ACHN (cell line): ENCODE data around the gene APOBEC3A.

ENCODE experiments used
- DNase-seq: peaks from one replicate; pipeline ENCODE4 v3.0.0-alpha.2; 2015
- in situ Hi-C: cut with HindIII; loops from 2 replicates; pipeline ENCODE4 v1.10.0; 2017; ENCODE audit warnings: low sequenced_read_pairs, low pct_ligation_motif_present, low pct_unique_long_range_greater_than_20kb

The APOBEC3A gene

DNA sequence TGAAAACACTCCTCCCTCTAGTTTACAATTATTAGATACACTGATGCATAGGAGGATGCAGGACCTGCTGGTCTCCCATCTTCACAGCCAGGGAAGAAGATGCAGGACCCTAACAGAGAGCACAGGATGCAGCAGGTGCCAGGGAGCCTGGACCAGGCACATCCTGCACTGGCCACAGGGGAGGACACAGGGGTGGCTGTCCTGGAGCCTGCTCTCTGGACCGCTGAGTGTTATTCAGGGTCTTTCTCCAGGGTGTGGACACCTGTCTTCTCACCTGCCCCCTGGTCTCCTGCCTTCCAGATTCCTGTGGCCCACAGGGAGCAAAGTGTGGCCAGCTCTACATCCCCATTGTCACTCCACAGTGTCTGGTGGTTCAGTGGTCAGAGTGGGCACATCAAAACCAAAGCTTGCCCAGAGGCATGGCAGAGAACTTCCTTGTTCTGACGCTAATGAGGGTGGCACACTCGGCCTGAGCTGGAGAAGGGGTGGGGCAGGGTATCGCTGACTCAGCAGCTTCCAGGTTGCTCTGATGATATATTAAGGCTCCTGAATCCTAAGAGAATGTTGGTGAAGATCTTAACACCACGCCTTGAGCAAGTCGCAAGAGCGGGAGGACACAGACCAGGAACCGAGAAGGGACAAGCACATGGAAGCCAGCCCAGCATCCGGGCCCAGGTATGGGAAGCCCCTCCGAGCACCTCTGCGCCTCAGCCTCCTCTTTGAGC lies at the start of gene APOBEC3A:
APOBEC3A (plus strand) TSS at position 564 of the 725 bp plus-strand sequence; CDS start at position 647, 83 bp downstream.
- in situ Hi-C loops: no loop called here
- DNase-seq: no peak

- in situ Hi-C loops: no loop called here
- DNase-seq: no peak
Observed at GRCh38 chr22:38907767-38908166, 49.6 kb upstream of the APOBEC3A start.

DNA sequence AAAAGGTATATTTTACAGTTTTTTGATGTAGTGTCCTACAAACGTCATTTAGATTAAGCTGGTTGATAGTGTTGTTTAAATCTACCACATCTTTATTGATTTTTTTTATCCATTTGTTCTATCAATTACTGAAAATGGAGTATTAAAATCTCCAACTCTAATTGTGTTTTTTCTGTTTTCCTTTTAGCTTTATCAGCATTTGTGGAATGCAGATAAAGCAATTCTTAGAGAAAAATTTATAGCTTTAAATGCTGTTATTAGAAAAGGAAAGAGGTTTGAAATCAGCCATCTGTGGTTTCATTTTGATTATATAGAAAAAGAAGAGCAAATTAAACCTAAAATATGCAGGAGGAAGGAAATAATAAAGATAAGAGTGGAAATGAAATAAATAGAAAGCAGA lies 46.0 kb upstream of the APOBEC3A start:
- in situ Hi-C loops: no loop called here
- no peak for DNase-seq

- DNase-seq: no peak
- in situ Hi-C loops: no loop called here
Observed at GRCh38 chr22:38919631-38920190, 37.7 kb upstream of the APOBEC3A start.

GRCh38 chr22:38921120-38921519 lies 36.3 kb upstream of the APOBEC3A start:
- in situ Hi-C loops: no loop called here
- DNase-seq: no peak

- in situ Hi-C loops: no loop called here
- no peak for DNase-seq
Observed at GRCh38 chr22:38921806-38922205, 35.6 kb upstream of the APOBEC3A start.

- in situ Hi-C loops: no loop called here
- peak; percentile 95 for DNase-seq
Observed at GRCh38 chr22:38923463-38924346, 33.7 kb upstream of the APOBEC3A start.

DNA sequence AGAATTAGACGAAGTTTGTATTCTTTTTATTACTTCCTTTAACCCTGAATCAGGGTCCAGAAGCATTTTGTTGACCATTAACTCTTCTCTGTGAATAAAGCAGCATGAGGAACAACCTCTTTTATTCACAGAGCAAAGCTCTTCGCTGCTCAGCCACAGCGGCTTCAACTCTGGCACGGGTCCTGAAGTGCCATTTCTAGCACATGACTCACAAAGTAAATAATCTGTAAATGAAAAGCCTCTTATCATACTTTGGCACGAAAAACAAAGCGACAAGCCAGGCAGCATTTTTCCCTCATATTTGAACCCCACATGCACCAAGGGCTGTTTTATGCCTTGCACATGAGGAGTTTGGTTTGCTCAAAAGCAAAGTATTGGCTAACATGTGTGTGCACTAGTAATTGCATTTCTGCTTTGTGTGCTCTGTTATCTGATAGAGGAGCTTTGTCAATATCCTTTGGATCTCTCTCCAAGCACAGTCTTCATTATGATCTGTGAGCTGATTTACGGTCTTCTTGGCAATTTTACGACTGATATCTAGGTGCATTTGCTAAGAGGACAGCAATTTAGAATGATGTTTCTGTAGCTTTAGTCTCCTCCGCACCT lies 33.0 kb upstream of the APOBEC3A start:
- in situ Hi-C loops: no loop called here
- DNase-seq: peak; percentile 93

GRCh38 chr22:38925571-38926041 lies 31.8 kb upstream of the APOBEC3A start:
- in situ Hi-C loops: no loop called here
- peak; percentile 51 for DNase-seq

- in situ Hi-C loops: no loop called here
Observed at GRCh38 chr22:38927033-38927781, 30.2 kb upstream of the APOBEC3A start.

DNA sequence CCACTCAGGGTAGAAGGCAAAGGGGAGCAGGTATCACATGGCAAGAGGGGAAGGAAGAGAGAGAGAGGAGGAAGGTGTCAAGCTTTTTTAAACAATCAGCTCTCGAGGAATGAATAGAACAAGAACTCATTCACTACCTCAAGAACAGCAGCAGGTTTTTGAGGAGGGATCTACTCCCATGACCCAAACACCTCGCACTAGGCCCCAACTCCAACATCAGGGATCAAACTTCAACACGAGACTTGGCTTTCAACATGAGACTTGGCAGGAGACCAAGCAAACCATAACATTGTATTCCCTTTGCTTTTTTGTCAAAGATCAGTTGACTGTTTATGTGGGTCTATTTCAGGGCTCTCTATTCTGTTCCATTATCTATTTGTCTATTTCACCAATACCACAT lies 26.9 kb upstream of the APOBEC3A start:
- in situ Hi-C loops: no loop called here
- no peak for DNase-seq

More at GRCh38 chr22:38927033-38927781, 30.2 kb upstream of the APOBEC3A start:
- peak; percentile 80 for DNase-seq

- no peak for DNase-seq
Observed at GRCh38 chr22:38935023-38935422, 22.4 kb upstream of the APOBEC3A start.

DNA sequence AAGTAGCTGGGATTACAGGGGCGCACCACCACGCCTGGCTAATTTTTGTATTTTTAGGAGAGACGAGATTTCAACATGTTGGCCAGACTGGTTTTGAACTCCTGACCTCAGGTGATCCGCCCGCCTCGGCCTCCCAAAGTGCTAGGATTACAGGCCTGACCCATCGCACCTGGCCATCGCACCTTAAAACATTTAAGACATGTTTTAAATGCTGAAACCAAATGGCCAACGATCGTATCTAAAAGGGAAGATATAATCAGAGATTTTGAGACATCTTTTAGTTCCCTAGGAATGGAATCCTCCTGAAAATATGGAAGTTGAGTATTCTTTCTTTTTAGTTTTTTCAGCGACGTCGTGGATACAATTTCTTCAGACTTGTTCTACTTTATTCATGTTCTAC lies 21.8 kb upstream of the APOBEC3A start:
- in situ Hi-C loops: no loop called here
- no peak for DNase-seq

More at GRCh38 chr22:38935023-38935422, 22.4 kb upstream of the APOBEC3A start:
- in situ Hi-C loops: no loop called here

DNA sequence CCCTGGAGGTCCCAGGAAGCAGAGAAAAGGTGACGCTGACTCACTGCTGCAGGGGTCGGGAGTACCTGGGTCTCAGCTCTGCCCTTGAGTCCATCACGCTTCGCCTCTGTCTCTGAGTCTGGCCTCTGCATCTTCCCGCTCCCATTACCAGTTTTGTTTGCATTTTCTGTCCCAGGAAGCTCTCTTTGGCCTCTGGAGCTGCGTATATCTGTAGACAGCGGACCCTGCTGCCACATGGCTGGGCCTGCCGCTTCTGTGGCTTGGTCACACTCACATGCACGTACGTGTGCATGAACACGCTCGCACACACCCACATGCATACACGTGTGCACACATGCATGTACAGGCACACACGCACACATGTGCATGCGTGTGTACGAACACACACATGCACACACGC lies 20.8 kb upstream of the APOBEC3A start:
- in situ Hi-C loops: no loop called here
- DNase-seq: no peak

GRCh38 chr22:38937036-38937435 lies 20.4 kb upstream of the APOBEC3A start:
- in situ Hi-C loops: no loop called here

DNA sequence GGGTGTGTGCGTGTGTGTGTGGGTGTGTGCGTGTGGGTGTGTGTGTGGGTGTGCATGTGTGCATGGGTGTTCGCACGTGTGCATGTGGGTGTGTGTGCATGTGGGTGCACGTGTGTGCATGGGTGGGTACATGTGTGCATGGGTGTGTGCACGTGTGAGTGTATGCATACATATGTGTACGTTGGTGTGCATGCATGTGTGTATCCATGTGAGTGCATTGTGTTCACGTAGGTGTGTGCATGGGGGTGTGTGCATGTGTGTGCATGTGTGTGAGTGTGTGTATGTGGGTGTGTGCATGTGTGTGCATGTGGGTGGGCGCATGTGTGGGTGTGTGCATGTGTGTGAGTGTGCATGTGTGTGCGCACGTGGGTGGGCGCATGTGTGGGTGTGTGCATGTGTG lies 19.9 kb upstream of the APOBEC3A start:
- in situ Hi-C loops: no loop called here
- no peak for DNase-seq

More at GRCh38 chr22:38937036-38937435, 20.4 kb upstream of the APOBEC3A start:
- no peak for DNase-seq

DNA sequence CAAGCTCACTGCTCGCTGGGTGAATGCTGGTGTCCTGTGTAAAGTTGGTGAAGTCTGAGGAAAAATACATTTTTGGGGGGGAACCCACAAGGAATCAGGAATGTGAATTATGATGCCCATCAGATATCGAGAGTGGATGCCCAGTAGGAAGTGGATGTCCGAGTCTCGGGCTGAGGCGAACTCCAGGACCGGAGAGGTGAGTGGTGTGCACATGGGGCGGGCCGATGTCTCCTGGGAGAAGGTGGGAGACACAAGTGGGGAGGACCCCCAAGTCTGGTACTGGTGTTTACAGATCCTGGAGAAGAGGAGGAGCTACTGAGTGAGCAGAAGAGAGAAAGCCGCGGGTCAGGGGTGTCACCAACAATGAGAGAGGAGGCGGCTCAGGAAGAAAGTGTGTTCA lies 19.2 kb upstream of the APOBEC3A start:
- in situ Hi-C loops: no loop called here
- DNase-seq: no peak

- in situ Hi-C loops: no loop called here
- no peak for DNase-seq
Observed at GRCh38 chr22:38938925-38939324, 18.5 kb upstream of the APOBEC3A start.
